Activated T-helper 2 cell treated with anti-CD3 and anti-CD28 coated beads, Interferon-gamma antibody, Interleukin-2, Interleukin-4, amounts not matched to agents 10 μg/mL and 5 μg/mL and 100 μg/mL, durations not matched to agents 14 hours and 24 hours and 36 hours (primary cell): ENCODE results near the gene SLC49A3. TPM values are rescaled to one million over a fixed set of nuclear protein-coding genes. Genes with fewer than 3 reads are reported as not detected.
"Not testable (repeated sequence)": the region's sequence is repeated elsewhere in the genome, so short reads cannot be mapped to it uniquely, and the experiment has no call there.

ENCODE experiments used
- DNase-seq: peaks from one replicate; pipeline ENCODE4 v3.0.0; 2021; ENCODE audit warnings: low spot score
- H3K27ac Mint-ChIP-seq: one replicate; pipeline ENCODE4 v1.8.0; 2021; ENCODE audit warnings: mixed read lengths
- H3K27me3 Mint-ChIP-seq: one replicate; pipeline ENCODE4 v1.8.0; 2021; ENCODE audit warnings: low read depth, mixed read lengths
- H3K36me3 Mint-ChIP-seq: one replicate; pipeline ENCODE4 v1.8.0; 2021; ENCODE audit warnings: low read depth, mixed read lengths
- H3K4me1 Mint-ChIP-seq: one replicate; pipeline ENCODE4 v1.8.0; 2021; ENCODE audit warnings: low read depth, mixed read lengths
- H3K4me3 Mint-ChIP-seq: one replicate; pipeline ENCODE4 v1.8.0; 2021; ENCODE audit warnings: low read depth, mild to moderate bottlenecking, moderate library complexity, mixed read lengths
- H3K9me3 Mint-ChIP-seq: one replicate; pipeline ENCODE4 v1.8.0; 2021; ENCODE audit warnings: mixed read lengths
- intact Hi-C: fragments of 100-400 bp; cut with micrococcal nuclease; formaldehyde crosslinking; loops from one replicate; pipeline ENCODE4 v1.15.1; 2023
- total RNA-seq: library from RNA; stranded (reverse); gene quantifications from 2 replicates; pipeline ENCODE4 v1.2.3, GENCODE V29; 2022

The SLC49A3 gene
- total RNA-seq, 1 donor from 2014 or later: 0.50 TPM

- Mint-ChIP-seq H3K4me3 (no peak overlapping the region), H3K4me1 (no peaks in the 10 kb centered on the region)
Measured at GRCh38 chr4:653080-653821, 35.7 kb downstream of the SLC49A3 start.

DNA sequence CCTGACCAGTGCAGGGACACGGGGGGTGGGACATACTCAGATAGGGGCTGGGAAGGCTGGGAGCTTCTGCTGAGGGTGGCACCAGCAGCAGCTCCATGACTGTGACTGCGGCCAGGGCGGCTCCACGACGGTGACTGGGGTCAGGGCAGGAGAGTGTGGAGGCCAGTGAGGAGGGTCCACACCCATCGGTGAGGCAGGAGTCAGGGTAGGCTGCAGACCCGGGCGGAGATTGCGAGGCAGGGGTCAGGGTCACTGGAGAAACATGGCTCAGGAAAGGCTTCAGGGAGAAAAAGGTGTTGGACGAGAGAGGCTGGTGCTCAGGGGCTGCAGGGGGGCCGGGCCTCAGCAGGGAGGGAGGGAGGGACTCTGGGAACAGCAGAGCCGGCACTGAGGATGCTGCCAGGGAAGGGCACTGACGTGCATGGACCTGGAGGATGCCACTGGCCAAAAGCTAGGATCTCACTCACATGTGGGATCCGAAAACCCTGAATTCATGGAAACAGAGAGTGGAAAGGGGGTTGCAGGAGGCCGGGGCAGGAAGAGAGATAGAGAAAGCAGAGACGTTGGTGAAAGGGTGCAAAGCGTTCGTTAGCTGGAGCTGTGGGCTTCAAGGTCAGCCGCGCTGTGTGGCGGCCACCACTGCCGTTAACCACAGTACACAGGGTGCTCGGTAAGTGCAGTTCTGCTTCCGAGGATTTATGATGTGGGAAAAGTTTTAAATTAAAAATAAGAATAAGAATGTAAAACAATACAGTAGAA lies 36.9 kb downstream of the SLC49A3 start:
- H3K27ac Mint-ChIP-seq: no peak overlapping the region
- intact Hi-C loops: no loop called here
- H3K4me1 Mint-ChIP-seq: no peaks in the 10 kb centered on the region
- H3K9me3 Mint-ChIP-seq: no peaks in the 10 kb centered on the region
- H3K36me3 Mint-ChIP-seq: no peaks in the 10 kb centered on the region
- H3K4me3 Mint-ChIP-seq: no peak overlapping the region
- H3K27me3 Mint-ChIP-seq: no peaks in the 10 kb centered on the region
- no peak for DNase-seq

More at GRCh38 chr4:653080-653821, 35.7 kb downstream of the SLC49A3 start:
- H3K27me3 Mint-ChIP-seq: no peaks in the 10 kb centered on the region
- no peaks in the 10 kb centered on the region for H3K36me3 Mint-ChIP-seq
- intact Hi-C loops: no loop called here
- H3K9me3 Mint-ChIP-seq: no peaks in the 10 kb centered on the region
- DNase-seq: no peak
- H3K27ac Mint-ChIP-seq: no peak overlapping the region

DNA sequence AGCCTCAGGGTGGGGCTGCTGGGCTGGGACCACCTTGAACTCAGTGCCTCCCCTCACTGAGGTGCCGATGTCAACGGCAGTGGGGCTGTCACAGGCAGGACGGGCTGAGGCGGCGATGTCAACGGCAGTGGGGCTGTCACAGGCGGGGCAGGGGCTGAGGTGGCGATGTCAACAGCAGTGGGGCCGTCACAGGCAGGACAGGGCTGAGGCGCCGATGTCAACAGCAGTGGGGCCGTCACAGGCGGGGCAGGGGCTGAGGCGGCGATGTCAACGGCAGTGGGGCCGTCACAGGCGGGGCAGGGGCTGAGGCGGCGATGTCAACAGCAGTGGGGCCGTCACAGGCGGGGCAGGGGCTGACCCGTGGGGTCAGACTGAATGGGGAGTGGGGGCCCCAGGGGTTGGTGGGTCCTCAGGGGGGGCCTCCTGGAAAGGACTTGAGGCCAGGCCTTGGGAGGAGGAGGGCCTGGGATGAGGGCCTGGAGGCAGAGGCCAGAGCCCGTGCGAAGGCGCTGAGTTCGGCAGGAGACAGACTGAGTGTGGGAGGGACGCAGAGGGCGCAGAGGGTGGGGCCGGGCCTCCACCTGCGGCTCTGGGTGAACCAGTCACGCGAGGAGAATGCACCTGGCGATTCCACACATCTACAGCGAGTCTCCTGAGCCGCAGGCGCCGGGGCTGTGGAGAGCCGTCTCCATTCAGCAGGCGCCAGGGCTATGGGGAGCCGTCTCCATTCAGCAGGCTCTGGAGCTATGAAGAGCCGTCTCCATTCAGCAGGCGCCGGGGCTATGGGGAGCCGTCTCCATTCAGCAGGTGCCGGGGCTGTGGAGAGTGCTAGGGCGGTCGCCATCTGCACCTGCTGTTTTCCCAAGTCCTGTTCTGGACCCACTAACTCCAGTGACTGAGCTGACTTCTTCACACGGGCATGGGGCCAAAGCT lies 37.7 kb downstream of the SLC49A3 start:
- DNase-seq: no peak
- Mint-ChIP-seq H3K9me3 (no peaks in the 10 kb centered on the region), H3K4me3 (no peak overlapping the region), H3K27ac (no peak overlapping the region), H3K36me3 (no peaks in the 10 kb centered on the region), H3K4me1 (peaks cover 1% of the 10 kb centered on the region), H3K27me3 (no peaks in the 10 kb centered on the region)
- intact Hi-C loops: no loop called here

DNA sequence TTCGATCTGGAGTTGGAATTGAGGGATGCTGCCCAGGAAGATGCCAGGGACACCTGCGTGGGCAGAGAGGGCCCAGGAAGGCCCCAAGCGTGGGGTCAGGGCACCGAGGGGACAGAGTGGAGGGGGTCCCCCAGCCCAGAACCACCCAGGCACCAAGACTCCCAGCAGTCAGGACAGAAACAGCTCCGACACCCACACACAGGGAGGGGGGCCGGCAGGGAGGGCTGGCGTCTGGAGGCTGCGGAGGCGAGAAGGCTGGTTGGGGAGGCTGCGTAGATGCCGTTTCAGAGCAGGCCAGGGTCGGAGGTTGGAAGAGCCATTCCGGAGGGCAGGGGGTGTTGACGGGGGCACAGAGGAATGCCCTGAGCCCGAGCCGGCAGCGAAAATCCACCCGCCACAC lies 38.5 kb downstream of the SLC49A3 start:
- H3K36me3 Mint-ChIP-seq: no peaks in the 10 kb centered on the region
- H3K9me3 Mint-ChIP-seq: no peaks in the 10 kb centered on the region
- peaks cover 1% of the 10 kb centered on the region for H3K4me1 Mint-ChIP-seq
- no peak overlapping the region for H3K27ac Mint-ChIP-seq
- no peak for DNase-seq
- H3K4me3 Mint-ChIP-seq: no peak overlapping the region
- intact Hi-C loops: no loop called here
- H3K27me3 Mint-ChIP-seq: no peaks in the 10 kb centered on the region

GRCh38 chr4:649751-650310 lies 39.1 kb downstream of the SLC49A3 start:
- Mint-ChIP-seq H3K4me1 (peaks cover 1% of the 10 kb centered on the region), H3K9me3 (no peaks in the 10 kb centered on the region), H3K4me3 (no peak overlapping the region), H3K27ac (no peak overlapping the region), H3K36me3 (no peaks in the 10 kb centered on the region), H3K27me3 (no peaks in the 10 kb centered on the region)
- no peak for DNase-seq
- intact Hi-C loops: no loop called here

DNA sequence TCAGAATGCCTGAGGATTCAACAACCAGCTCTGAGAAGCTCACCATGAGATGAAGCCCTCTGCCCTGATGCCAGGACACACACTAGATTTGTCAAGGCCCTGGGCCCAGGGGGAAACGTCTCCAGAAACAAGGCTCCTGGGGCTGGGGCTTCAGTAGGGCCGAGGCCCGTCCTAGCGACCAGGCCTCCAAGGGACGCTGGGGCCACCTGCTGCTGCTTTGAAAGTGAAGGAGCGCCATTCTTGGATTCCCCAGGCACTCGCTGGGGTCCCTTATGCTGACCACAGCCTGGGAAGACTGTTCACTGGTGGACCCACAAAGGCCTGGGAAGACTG lies 39.7 kb downstream of the SLC49A3 start:
- H3K4me1 Mint-ChIP-seq: peaks cover 1% of the 10 kb centered on the region
- no peaks in the 10 kb centered on the region for H3K27me3 Mint-ChIP-seq
- intact Hi-C loops: no loop called here
- H3K9me3 Mint-ChIP-seq: no peaks in the 10 kb centered on the region
- H3K27ac Mint-ChIP-seq: no peak overlapping the region
- no peaks in the 10 kb centered on the region for H3K36me3 Mint-ChIP-seq
- H3K4me3 Mint-ChIP-seq: no peak overlapping the region
- DNase-seq: no peak

DNA sequence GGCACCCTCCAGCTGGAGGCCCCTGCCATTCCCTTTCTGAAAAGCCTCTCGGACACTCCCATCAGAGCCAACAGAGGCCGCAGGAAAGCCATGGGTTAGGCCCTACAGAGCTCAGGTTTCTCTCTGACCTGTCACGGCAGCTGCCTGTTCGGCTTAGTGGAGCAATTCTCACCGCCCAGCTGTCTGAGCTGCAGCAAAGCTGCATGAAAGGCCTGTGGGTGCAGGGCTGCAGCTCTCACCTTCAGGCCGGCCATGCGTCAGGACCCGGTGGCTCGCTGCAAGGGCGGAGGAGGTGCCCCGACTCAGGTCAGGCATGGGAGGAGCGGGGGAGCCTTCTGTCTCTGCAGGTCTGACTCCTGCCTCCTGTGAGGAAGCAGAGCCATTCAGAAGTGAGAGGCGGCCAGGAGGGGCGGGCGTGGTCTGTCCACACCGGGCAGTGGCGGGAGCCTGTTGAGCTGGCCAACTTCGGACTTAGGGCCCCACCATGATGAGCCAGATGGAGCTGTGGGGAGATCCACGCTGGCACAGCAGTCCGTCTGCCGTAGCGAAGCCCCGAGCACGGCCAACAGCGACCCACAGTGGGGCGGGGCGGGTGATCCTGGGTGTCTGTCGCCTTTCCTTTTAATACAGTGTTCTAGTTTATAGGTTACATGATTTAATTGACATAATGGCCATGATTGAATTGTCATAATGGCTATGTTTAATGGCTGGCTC lies 40.2 kb downstream of the SLC49A3 start:
- Mint-ChIP-seq H3K9me3 (peaks cover 4% of the 10 kb centered on the region), H3K27me3 (no peaks in the 10 kb centered on the region), H3K27ac (no peak overlapping the region), H3K36me3 (no peaks in the 10 kb centered on the region), H3K4me3 (no peak overlapping the region), H3K4me1 (peaks cover 1% of the 10 kb centered on the region)
- intact Hi-C loops: no loop called here
- DNase-seq: no peak

GRCh38 chr4:647481-647880 lies 41.5 kb downstream of the SLC49A3 start:
- intact Hi-C loops: no loop called here
- H3K4me3 Mint-ChIP-seq: no peak overlapping the region
- H3K4me1 Mint-ChIP-seq: peaks cover 1% of the 10 kb centered on the region
- H3K36me3 Mint-ChIP-seq: no peaks in the 10 kb centered on the region
- no peaks in the 10 kb centered on the region for H3K27me3 Mint-ChIP-seq
- H3K27ac Mint-ChIP-seq: no peak overlapping the region
- H3K9me3 Mint-ChIP-seq: peaks cover 9% of the 10 kb centered on the region
- no peak for DNase-seq

DNA sequence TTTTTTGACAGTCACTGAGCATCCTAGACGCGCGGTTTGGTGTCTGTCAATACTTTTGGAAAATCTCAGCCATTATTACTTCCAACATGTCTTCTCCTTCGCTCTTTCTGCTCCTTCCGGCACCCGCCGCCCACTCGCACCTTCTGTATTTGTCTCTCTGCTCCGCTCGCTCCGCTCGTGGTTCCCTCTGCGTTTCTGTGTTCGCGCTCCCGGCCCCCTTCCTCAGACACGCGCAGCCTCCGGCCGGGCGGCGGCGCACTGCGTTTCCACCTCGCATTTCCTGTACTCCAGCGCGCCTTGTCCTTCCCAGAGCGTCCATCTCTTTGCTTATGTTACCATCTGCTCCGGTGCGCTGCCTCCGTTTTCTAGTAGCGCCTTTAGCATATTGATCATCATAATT lies 42.5 kb downstream of the SLC49A3 start:
- DNase-seq: no peak
- Mint-ChIP-seq H3K27me3 (no peaks in the 10 kb centered on the region), H3K4me1 (peaks cover 1% of the 10 kb centered on the region), H3K4me3 (peak overlapping the region; percentile 58), H3K36me3 (no peaks in the 10 kb centered on the region), H3K27ac (no peak overlapping the region), H3K9me3 (peaks cover 9% of the 10 kb centered on the region)
- intact Hi-C loops: no loop called here

- DNase-seq, H3K36me3 Mint-ChIP-seq, H3K4me1 Mint-ChIP-seq, intact Hi-C loops, H3K27ac Mint-ChIP-seq, H3K27me3 Mint-ChIP-seq, H3K9me3 Mint-ChIP-seq, H3K4me3 Mint-ChIP-seq: not testable (repeated sequence)
Measured at GRCh38 chr4:642366-642765, 46.6 kb downstream of the SLC49A3 start.

DNA sequence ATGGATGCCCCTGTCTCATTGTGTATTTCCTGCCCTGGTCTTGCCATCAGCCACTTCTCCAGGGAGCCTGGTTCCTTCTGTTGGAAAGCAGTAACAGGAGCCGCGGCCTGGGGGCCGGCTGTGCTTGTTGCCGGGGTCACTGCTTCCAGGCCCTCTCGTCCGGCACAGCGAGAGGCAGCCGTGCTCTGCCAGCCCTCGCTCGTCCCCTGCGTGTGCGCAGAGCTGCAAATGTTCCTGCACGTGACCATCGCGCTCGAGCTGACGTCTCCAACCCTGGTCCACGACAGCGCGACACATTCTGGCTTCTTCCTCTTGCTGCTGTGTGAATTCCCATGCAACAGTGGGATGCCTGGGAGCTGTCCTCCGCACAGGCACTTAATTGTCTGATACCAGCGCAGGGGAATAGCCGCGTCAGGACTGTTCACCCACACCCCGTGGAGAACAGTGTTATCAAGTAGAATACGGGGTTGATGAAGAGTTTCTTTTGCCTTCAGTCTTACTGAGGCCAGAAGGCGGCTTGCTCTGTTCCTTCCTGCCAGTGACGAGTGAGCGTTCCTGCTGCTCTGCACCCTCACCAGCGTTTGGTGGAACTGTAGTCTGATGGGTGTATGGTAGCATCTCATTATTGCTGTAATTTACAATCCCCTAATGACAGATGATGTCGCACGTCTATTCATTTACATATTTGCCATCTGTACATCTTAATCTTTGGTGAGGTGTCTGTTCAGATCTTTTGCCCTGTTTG lies 51.2 kb downstream of the SLC49A3 start:
- H3K27me3 Mint-ChIP-seq: no peaks in the 10 kb centered on the region
- no peak overlapping the region for H3K4me3 Mint-ChIP-seq
- DNase-seq: no peak
- H3K36me3 Mint-ChIP-seq: no peaks in the 10 kb centered on the region
- peaks cover 2% of the 10 kb centered on the region for H3K9me3 Mint-ChIP-seq
- intact Hi-C loops: no loop called here
- H3K4me1 Mint-ChIP-seq: no peaks in the 10 kb centered on the region
- H3K27ac Mint-ChIP-seq: no peak overlapping the region
